Liver (tissue), 9 donors: Measurements from ENCODE around the gene CDK9. TPM values are rescaled to one million over a fixed set of nuclear protein-coding genes. Genes with fewer than 3 reads are reported as not detected.
A peak's percentile ranks its signal among the peaks of the same experiment; 100 is the strongest.

Experiments used
- DNase-seq: peaks from one replicate; pipeline ENCODE4 v3.0.0-alpha.2; 2017; ENCODE audit warnings: low spot score
- H3K27ac ChIP-seq, 2 donors: one replicate each; pipeline ENCODE4 v1.7.0; 2013; ENCODE audit warnings: inconsistent platforms in 2 of 2, low read length in 2 of 2, control low read depth in 1 of 2, low read depth in 1 of 2, mild to moderate bottlenecking in 1 of 2
- H3K27me3 ChIP-seq, 4 donors: one replicate each; pipeline versions ENCODE4 v1.6.1 to v1.7.0; 2013; ENCODE audit warnings: low read length in 3 of 4, inconsistent platforms in 1 of 4, mild to moderate bottlenecking in 1 of 4, moderate library complexity in 1 of 4; ENCODE audit not compliant: control insufficient read depth in 4 of 4, insufficient read depth in 4 of 4
- H3K36me3 ChIP-seq, 4 donors: one replicate each; pipeline versions ENCODE4 v1.6.1 to v1.7.0; 2013; ENCODE audit warnings: low read length in 3 of 4, mild to moderate bottlenecking in 3 of 4, low read depth in 1 of 4, moderate library complexity in 1 of 4; ENCODE audit not compliant: control insufficient read depth in 4 of 4, insufficient read depth in 3 of 4
- H3K4me1 ChIP-seq, 4 donors: one replicate each; pipeline versions ENCODE4 v1.6.1 to v1.7.0; 2013; ENCODE audit warnings: low read length in 3 of 4, mild to moderate bottlenecking in 3 of 4, moderate library complexity in 1 of 4; ENCODE audit not compliant: control insufficient read depth in 4 of 4, insufficient read depth in 4 of 4
- H3K4me3 ChIP-seq, 3 donors: one replicate each; pipeline versions ENCODE4 v1.6.1 to v1.7.0; 2013; ENCODE audit warnings: low read length in 3 of 3, control low read depth in 1 of 3, low read depth in 1 of 3, mild to moderate bottlenecking in 1 of 3
- H3K9ac ChIP-seq, 2 donors: one replicate each; pipeline ENCODE4 v1.7.0; 2013; ENCODE audit warnings: low read length in 2 of 2, mild to moderate bottlenecking in 2 of 2, moderate library complexity in 2 of 2, control low read depth in 1 of 2, low read depth in 1 of 2
- H3K9me3 ChIP-seq, 4 donors: one replicate each; pipeline versions ENCODE4 v1.6.1 to v1.7.0; 2013; ENCODE audit warnings: low read length in 3 of 4; ENCODE audit not compliant: control insufficient read depth in 4 of 4
- ATF3 ChIP-seq: IDR thresholded peaks from 2 replicates; pipeline ENCODE4 v1.6.1; 2016; ENCODE audit warnings: antibody characterized with exemption
- GABPA ChIP-seq, 2 donors: IDR thresholded peaks in 1 of 2; conservative IDR thresholded peaks in 1 of 2; 2 replicates each; pipeline ENCODE4 v1.6.1; 2016; ENCODE audit warnings: antibody characterized with exemption in 2 of 2, mild to moderate bottlenecking in 1 of 2, moderate library complexity in 1 of 2
- HNF4A ChIP-seq, 2 donors: conservative IDR thresholded peaks; 2 replicates each; pipeline ENCODE4 v1.6.1; 2016; ENCODE audit warnings: antibody characterized with exemption in 2 of 2, mild to moderate bottlenecking in 2 of 2
- HNF4G ChIP-seq: IDR thresholded peaks from 2 replicates; pipeline ENCODE4 v1.6.1; 2016; ENCODE audit warnings: antibody characterized with exemption
- JUND ChIP-seq, 2 donors: IDR thresholded peaks; 2 replicates each; pipeline ENCODE4 v1.6.1; 2016; ENCODE audit warnings: antibody characterized with exemption in 2 of 2
- MAX ChIP-seq: IDR thresholded peaks from 2 replicates; pipeline ENCODE4 v1.6.1; 2016; ENCODE audit warnings: antibody characterized with exemption
- NR2F2 ChIP-seq: IDR thresholded peaks from 2 replicates; pipeline ENCODE4 v1.6.1; 2016; ENCODE audit warnings: antibody characterized with exemption
- REST ChIP-seq: IDR thresholded peaks from 2 replicates; pipeline ENCODE4 v1.6.1; 2016; ENCODE audit warnings: antibody characterized with exemption, mild to moderate bottlenecking
- RXRA ChIP-seq, 2 donors: IDR thresholded peaks; 2 replicates each; pipeline ENCODE4 v1.6.1; 2017 to 2018; ENCODE audit warnings: antibody characterized with exemption in 2 of 2, mild to moderate bottlenecking in 1 of 2
- SP1 ChIP-seq: IDR thresholded peaks from 2 replicates; pipeline ENCODE4 v1.6.1; 2018; ENCODE audit warnings: antibody characterized with exemption, mild to moderate bottlenecking
- TAF1 ChIP-seq: conservative IDR thresholded peaks from 2 replicates; pipeline ENCODE4 v1.6.1; 2016; ENCODE audit warnings: antibody characterized with exemption, mild to moderate bottlenecking
- YY1 ChIP-seq: IDR thresholded peaks from 2 replicates; pipeline ENCODE4 v1.6.1; 2016; ENCODE audit warnings: antibody characterized with exemption, mild to moderate bottlenecking
- ZBTB33 ChIP-seq: IDR thresholded peaks from 2 replicates; pipeline ENCODE4 v1.6.1; 2016; ENCODE audit warnings: antibody characterized with exemption
- WGBS: extraction: QIAGEN DNeasy Blood & Tissue Kit; methylation state at CpG from one replicate; pipeline ENCODE4 v1.1.7; 2013; 5-methylcytosine and 5-hydroxymethylcytosine counted together
- polyA plus RNA-seq, 2 donors: library from polyadenylated mRNA; stranded (reverse) in 1 of 2; unstranded in 1 of 2; fragments of 200-250 nt in 1 of 2; fragments of >200 nt in 1 of 2; fragmentation: Nextera tagmentation in 1 of 2; extraction: Ambion mirVana in 1 of 2; gene quantifications; one replicate each; pipeline versions ENCODE4 v1.2.1 to v1.2.3, GENCODE V29; 2013 to 2015
- total RNA-seq, 2 donors: library from RNA; depleted of rRNA; stranded (reverse); fragments of >200 nt; gene quantifications; one replicate each; pipeline ENCODE4 v1.2.3, GENCODE V29; 2014
- donor health status: healthy.
- donor health status: healthy.
- donor health status: healthy.
- donor health status: healthy.
- donor health status: healthy.

Gene CDK9
- total and polyA plus RNA-seq, 4 donors, result 31.8 to 41.4 (median 36.8) TPM

- peaks cover 8 to 21% (median 14%) of the 10 kb centered on the region in 4 donors for H3K4me1 ChIP-seq
These were observed 40.5 kb downstream of the CDK9 start for GRCh38 chr9:127826253-127826913.

GRCh38 chr9:127828262-127829031 is 42.6 kb downstream of the CDK9 start:
- no peak overlapping the region for H3K9ac ChIP-seq
- H3K4me1 ChIP-seq, result peaks cover 8 to 21% (median 14%) of the 10 kb centered on the region in 4 donors
- peak overlapping the region in 1 of 3 donors; percentile 14 for H3K4me3 ChIP-seq
- WGBS, result 12% methylated on average over 34 of the region's 34 CpGs
- no peaks in the 10 kb centered on the region for H3K27me3 ChIP-seq
- peak; percentile 80 for DNase-seq
- H3K27ac ChIP-seq, result peak overlapping the region; percentile 61 to 70
- H3K36me3 ChIP-seq, result peaks cover 0 to 4% (median under 1%) of the 10 kb centered on the region in 4 donors
- H3K9me3 ChIP-seq, result no peaks in the 10 kb centered on the region
- TF ChIP-seq RXRA (IDR thresholded peaks at IDR 0.05) (peak in 1 of 2 donors; percentile 18), NR2F2 (peak; percentile 91), MAX (no peak), JUND (IDR thresholded peaks at IDR 0.05) (no peak), ATF3 (no peak), GABPA (IDR thresholded peaks at IDR 0.05 in 1 of 2, conservative IDR thresholded peaks at IDR 0.05 in 1 of 2) (no peak), SP1 (peak; percentile 48), HNF4G (no peak), HNF4A (conservative IDR thresholded peaks at IDR 0.05) (peak in 1 of 2 donors; percentile 2), ZBTB33 (no peak)

More at GRCh38 chr9:127826253-127826913, 40.5 kb downstream of the CDK9 start:
- no peaks in the 10 kb centered on the region for H3K27me3 ChIP-seq
- peaks cover 0 to 4% (median under 1%) of the 10 kb centered on the region in 4 donors for H3K36me3 ChIP-seq
- 71% methylated on average over 7 of the region's 7 CpGs for WGBS
- H3K9me3 ChIP-seq, result no peaks in the 10 kb centered on the region
- no peak for TF ChIP-seq JUND (IDR thresholded peaks at IDR 0.05)
- no peak for TF ChIP-seq NR2F2
- TF ChIP-seq GABPA (IDR thresholded peaks at IDR 0.05 in 1 of 2, conservative IDR thresholded peaks at IDR 0.05 in 1 of 2), result no peak
- no peak for TF ChIP-seq ZBTB33
- no peak for TF ChIP-seq RXRA (IDR thresholded peaks at IDR 0.05)
- no peak for TF ChIP-seq REST
- no peak for TF ChIP-seq YY1
- no peak for TF ChIP-seq TAF1
- H3K9ac ChIP-seq, result no peak overlapping the region
- no peak overlapping the region for H3K4me3 ChIP-seq
- no peak overlapping the region for H3K27ac ChIP-seq
- no peak for DNase-seq
